Stimulated activated CD4-positive, alpha-beta T cell treated with anti-CD3 and anti-CD28 coated beads, TNF-alpha, amount 100 ng/mL, for 1 hour (primary cell): ENCODE measurements around the gene CPNE4.
"Not testable (repeated sequence)": the region's sequence is repeated elsewhere in the genome, so short reads cannot be mapped to it uniquely, and the experiment has no call there.

Source experiments
- DNase-seq, 3 donors: peaks; one replicate each; pipeline ENCODE4 v3.0.0-alpha.2; 2020; ENCODE audit warnings: low read depth in 3 of 3, low spot score in 1 of 3

The CPNE4 gene

GRCh38 chr3:131546441-131546840 lies 488.4 kb downstream of the CPNE4 start:
- DNase-seq: no peak

- no peak for DNase-seq
Measured at GRCh38 chr3:131544557-131544956, 490.3 kb downstream of the CPNE4 start.

GRCh38 chr3:131543714-131544113 lies 491.1 kb downstream of the CPNE4 start:
- DNase-seq: no peak

- no peak for DNase-seq
Measured at GRCh38 chr3:131541288-131541687, 493.5 kb downstream of the CPNE4 start.

GRCh38 chr3:131540821-131541220 lies 494.0 kb downstream of the CPNE4 start:
- DNase-seq: no peak

- no peak for DNase-seq
Measured at GRCh38 chr3:131540143-131540542, 494.7 kb downstream of the CPNE4 start.

GRCh38 chr3:131538968-131539367 lies 495.8 kb downstream of the CPNE4 start:
- no peak for DNase-seq

GRCh38 chr3:131537531-131537930 lies 497.3 kb downstream of the CPNE4 start:
- no peak for DNase-seq

- no peak for DNase-seq
Measured at GRCh38 chr3:131535596-131535995, 499.2 kb downstream of the CPNE4 start.

- no peak for DNase-seq
Measured at GRCh38 chr3:131535131-131535530, 499.7 kb downstream of the CPNE4 start.

- no peak for DNase-seq
Measured at GRCh38 chr3:131532645-131533044, 502.2 kb downstream of the CPNE4 start.

- no peak for DNase-seq
Measured at GRCh38 chr3:131530843-131531242, 504.0 kb downstream of the CPNE4 start.

GRCh38 chr3:131530388-131530787 lies 504.4 kb downstream of the CPNE4 start:
- DNase-seq: no peak

GRCh38 chr3:131526801-131527347 lies 507.9 kb downstream of the CPNE4 start:
- no peak for DNase-seq

- no peak for DNase-seq
Measured at GRCh38 chr3:131518680-131519079, 516.1 kb downstream of the CPNE4 start.

- no peak for DNase-seq
Measured at GRCh38 chr3:131505421-131505820, 529.4 kb downstream of the CPNE4 start.

GRCh38 chr3:131503320-131503635 lies 531.5 kb downstream of the CPNE4 start:
- DNase-seq: no peak

- DNase-seq: peak; percentile 53 to 73 (median 63)
Measured at GRCh38 chr3:131502530-131503319, 532.1 kb downstream of the CPNE4 start, which contains the start of gene MRPL3. MRPL3 (minus strand) TSS chr3:131502971; CDS start chr3:131502821, 150 bp downstream.

GRCh38 chr3:131501949-131502348 lies 532.9 kb downstream of the CPNE4 start:
- DNase-seq: no peak

GRCh38 chr3:131494706-131495105 lies 540.1 kb downstream of the CPNE4 start:
- no peak for DNase-seq

- no peak for DNase-seq
Measured at GRCh38 chr3:131491775-131492174, 543.0 kb downstream of the CPNE4 start.

- no peak for DNase-seq
Measured at GRCh38 chr3:131491084-131491483, 543.7 kb downstream of the CPNE4 start.

GRCh38 chr3:131486545-131486944 lies 548.3 kb downstream of the CPNE4 start:
- DNase-seq: not testable (repeated sequence)
